Measurements from ENCODE around the gene RILPL1. TPM values are rescaled to one million over a fixed set of nuclear protein-coding genes. Genes with fewer than 3 reads are reported as not detected.

Gene RILPL1
- total and polyA plus RNA-seq, 12 donors: 12.9 to 42.9 (median 20.6) TPM

- Histone ChIP-seq H3K4me1 (replicated peaks in 1 of 2) (no peaks in the 10 kb centered on the region), H3K27me3 (no peaks in the 10 kb centered on the region), H3K36me3 (replicated peaks in 1 of 2) (no peaks in the 10 kb centered on the region), H3K9me3 (replicated peaks in 1 of 3) (no peaks in the 10 kb centered on the region), H3K27ac (no peak overlapping the region), H3K4me3 (no peak overlapping the region)
- intact Hi-C loops (cut with DNase I): no loop called here
- WGBS, 4 donors: 83 to 89% (median 85%) methylated on average over 20 of the region's 20 CpGs
- no peak for TF ChIP-seq CTCF (IDR thresholded peaks at IDR 0.05)
- no peak for TF ChIP-seq POLR2A (IDR thresholded peaks at IDR 0.05)
- no peak for DNase-seq
These were observed 44.8 kb downstream of the RILPL1 start for GRCh38 chr12:123488539-123489230.

GRCh38 chr12:123487428-123487827, 46.1 kb downstream of the RILPL1 start:
- H3K4me3 ChIP-seq: no peak overlapping the region
- TF ChIP-seq CTCF (IDR thresholded peaks at IDR 0.05) (no peak), POLR2A (IDR thresholded peaks at IDR 0.05) (no peak)
- no peaks in the 10 kb centered on the region for H3K9me3 ChIP-seq (replicated peaks in 1 of 3)
- WGBS, 4 donors: 95 to 99% (median 98%) methylated on average over 6 of the region's 6 CpGs
- no peaks in the 10 kb centered on the region for H3K4me1 ChIP-seq (replicated peaks in 1 of 2)
- H3K27me3 ChIP-seq: no peaks in the 10 kb centered on the region
- intact Hi-C loops (cut with DNase I): no loop called here
- no peak for DNase-seq
- no peaks in the 10 kb centered on the region for H3K36me3 ChIP-seq (replicated peaks in 1 of 2)
- no peak overlapping the region for H3K27ac ChIP-seq

GRCh38 chr12:123485756-123486155, 47.8 kb downstream of the RILPL1 start:
- 79 to 82% (median 80%) methylated on average over 14 of the region's 14 CpGs for WGBS, 4 donors
- TF ChIP-seq CTCF (IDR thresholded peaks at IDR 0.05) (no peak), POLR2A (IDR thresholded peaks at IDR 0.05) (no peak)
- no peaks in the 10 kb centered on the region for H3K27me3 ChIP-seq
- no peak overlapping the region for H3K4me3 ChIP-seq
- H3K36me3 ChIP-seq (replicated peaks in 1 of 2): no peaks in the 10 kb centered on the region
- H3K4me1 ChIP-seq (replicated peaks in 1 of 2): no peaks in the 10 kb centered on the region
- H3K9me3 ChIP-seq (replicated peaks in 1 of 3): no peaks in the 10 kb centered on the region
- intact Hi-C loops (cut with DNase I): no loop called here
- no peak overlapping the region for H3K27ac ChIP-seq
- DNase-seq: no peak

GRCh38 chr12:123483602-123484248, 49.8 kb downstream of the RILPL1 start:
- H3K27me3 ChIP-seq: no peaks in the 10 kb centered on the region
- TF ChIP-seq CTCF (IDR thresholded peaks at IDR 0.05) (no peak), POLR2A (IDR thresholded peaks at IDR 0.05) (no peak)
- H3K36me3 ChIP-seq (replicated peaks in 1 of 2): no peaks in the 10 kb centered on the region
- intact Hi-C loops (cut with DNase I): no loop called here
- WGBS, 4 donors: 75 to 89% (median 76%) methylated on average over 17 to 18 of the region's 18 CpGs
- H3K27ac ChIP-seq: no peak overlapping the region
- no peak overlapping the region for H3K4me3 ChIP-seq
- no peak for DNase-seq
- no peaks in the 10 kb centered on the region for H3K9me3 ChIP-seq (replicated peaks in 1 of 3)
- peaks cover 6 to 10% of the 10 kb centered on the region in 2 donors for H3K4me1 ChIP-seq (replicated peaks in 1 of 2)
